LNCaP clone FGC (cell line): ENCODE data around the gene SELENOF.
A peak's percentile ranks its signal among the peaks of the same experiment; 100 is the strongest.

Experiments used
- DNase-seq: peaks from one replicate; pipeline ENCODE4 v3.0.0-alpha.2; 2011; ENCODE audit warnings: low read depth
- H3K4me3 ChIP-seq: 2 replicates; pipeline ENCODE4 v1.5.1; 2011; ENCODE audit warnings: mild to moderate bottlenecking, low read depth, low read length, control low read depth
- TF ChIP-seq, protein P1 (sequence below): IDR thresholded peaks from 2 replicates; pipeline ENCODE4 v1.5.1; 2012; ENCODE audit warnings: mild to moderate bottlenecking; ENCODE audit not compliant: control insufficient read depth, insufficient read depth; ENCODE audit errors: extremely low read depth

SELENOF gene

DNA sequence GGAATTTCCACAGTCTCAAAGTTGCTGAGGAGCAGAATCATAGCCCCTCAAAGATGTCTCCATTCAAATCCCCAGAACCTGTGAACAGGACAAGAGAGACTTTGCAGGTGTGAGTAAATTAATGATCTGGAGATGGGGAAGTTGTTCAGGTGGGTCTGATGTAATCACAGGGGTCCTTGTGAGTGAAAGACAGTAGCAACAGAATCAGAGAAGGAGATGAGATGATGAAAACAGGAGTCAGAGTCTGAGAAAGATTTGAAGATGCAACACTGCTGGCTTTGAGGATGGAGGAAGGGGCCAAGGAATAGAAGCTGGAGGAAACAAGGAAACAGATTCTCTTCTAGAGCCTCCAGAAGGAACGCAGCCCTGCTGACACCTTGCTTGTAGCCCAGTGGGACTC is 81.5 kb downstream of the SELENOF start:
- no peak overlapping the region for H3K4me3 ChIP-seq
- TF ChIP-seq, protein P1, sequence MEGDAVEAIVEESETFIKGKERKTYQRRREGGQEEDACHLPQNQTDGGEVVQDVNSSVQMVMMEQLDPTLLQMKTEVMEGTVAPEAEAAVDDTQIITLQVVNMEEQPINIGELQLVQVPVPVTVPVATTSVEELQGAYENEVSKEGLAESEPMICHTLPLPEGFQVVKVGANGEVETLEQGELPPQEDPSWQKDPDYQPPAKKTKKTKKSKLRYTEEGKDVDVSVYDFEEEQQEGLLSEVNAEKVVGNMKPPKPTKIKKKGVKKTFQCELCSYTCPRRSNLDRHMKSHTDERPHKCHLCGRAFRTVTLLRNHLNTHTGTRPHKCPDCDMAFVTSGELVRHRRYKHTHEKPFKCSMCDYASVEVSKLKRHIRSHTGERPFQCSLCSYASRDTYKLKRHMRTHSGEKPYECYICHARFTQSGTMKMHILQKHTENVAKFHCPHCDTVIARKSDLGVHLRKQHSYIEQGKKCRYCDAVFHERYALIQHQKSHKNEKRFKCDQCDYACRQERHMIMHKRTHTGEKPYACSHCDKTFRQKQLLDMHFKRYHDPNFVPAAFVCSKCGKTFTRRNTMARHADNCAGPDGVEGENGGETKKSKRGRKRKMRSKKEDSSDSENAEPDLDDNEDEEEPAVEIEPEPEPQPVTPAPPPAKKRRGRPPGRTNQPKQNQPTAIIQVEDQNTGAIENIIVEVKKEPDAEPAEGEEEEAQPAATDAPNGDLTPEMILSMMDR: no peak
- no peak for DNase-seq

DNA sequence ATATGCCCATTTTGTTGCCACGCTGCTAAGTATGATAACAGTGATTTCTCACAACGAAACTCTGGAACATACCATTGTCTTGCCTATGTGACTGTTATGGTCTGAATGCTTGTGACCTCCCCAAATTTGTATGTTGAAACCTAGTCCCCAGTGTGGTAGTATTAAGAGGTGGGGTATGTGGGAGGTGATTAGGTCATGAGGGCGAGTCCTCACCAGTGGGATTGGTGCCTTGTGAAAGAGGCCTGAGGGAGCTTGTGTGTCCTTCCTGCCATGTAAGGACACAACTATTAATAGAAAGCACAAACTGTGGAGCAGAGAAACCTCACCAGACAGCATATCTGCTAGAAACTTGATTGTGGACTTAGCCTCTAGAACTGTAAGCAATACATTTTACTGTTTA is 84.6 kb downstream of the SELENOF start:
- TF ChIP-seq, protein P1: no peak
- DNase-seq: no peak
- no peak overlapping the region for H3K4me3 ChIP-seq

DNA sequence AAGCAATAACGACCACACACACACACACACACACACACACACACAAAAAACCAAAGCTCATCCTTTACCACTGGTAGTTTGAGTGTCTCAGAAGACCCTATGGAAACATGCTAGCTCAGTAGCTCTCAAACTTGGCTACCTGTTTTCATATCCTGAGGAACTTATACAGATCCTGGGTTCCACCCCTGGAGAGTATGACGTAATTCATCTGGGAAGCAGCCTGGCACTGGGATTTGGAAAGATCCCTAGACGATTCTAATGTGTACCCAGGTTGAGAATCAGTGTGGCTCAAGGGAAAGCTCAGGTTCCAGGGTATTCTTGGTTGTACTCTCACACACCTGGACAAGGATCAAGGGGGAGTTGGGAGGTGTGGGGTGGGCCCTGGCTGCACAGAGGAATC is 85.9 kb downstream of the SELENOF start:
- TF ChIP-seq, protein P1: no peak
- no peak for DNase-seq
- H3K4me3 ChIP-seq: no peak overlapping the region

DNA sequence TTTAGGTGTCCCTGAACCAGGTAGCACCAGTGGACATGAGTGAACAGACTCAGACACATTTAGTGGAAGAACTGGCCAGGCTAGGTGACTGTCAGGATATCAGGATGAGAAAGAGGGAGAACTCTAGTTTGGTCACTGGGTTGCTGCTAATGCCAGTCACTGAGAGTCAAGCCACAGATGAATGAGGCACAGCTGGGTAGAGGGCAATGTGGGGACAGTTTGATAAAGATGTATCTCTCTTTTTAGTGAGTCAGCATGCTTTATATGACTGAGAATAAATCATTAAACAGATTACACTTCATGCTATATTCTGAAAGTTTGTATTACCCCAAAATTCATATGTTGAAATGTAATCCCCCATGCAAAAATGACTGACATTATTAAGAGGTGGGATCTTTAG is 87.1 kb downstream of the SELENOF start:
- DNase-seq: no peak
- H3K4me3 ChIP-seq: no peak overlapping the region
- TF ChIP-seq, protein P1: no peak

DNA sequence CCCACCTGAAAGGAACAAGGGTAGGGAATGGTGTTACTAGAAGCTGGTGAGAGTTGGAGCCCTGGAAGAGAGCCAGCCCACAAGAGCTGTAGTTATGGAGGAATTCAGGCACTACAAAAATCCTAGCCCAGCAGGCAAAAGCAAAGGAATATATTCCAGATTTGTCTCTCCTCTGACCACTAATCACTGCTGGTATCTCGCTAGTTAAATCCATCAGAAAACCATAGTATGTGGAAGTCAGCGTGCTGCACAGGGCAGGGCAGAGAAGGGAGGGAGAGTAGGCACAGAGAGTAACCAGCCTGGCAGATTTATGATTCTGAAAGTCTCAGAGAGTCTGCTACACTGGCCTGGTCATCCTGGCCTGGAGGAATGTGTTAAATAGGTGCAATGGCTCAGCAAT is 88.6 kb downstream of the SELENOF start:
- no peak overlapping the region for H3K4me3 ChIP-seq
- DNase-seq: no peak
- TF ChIP-seq, protein P1: no peak

DNA sequence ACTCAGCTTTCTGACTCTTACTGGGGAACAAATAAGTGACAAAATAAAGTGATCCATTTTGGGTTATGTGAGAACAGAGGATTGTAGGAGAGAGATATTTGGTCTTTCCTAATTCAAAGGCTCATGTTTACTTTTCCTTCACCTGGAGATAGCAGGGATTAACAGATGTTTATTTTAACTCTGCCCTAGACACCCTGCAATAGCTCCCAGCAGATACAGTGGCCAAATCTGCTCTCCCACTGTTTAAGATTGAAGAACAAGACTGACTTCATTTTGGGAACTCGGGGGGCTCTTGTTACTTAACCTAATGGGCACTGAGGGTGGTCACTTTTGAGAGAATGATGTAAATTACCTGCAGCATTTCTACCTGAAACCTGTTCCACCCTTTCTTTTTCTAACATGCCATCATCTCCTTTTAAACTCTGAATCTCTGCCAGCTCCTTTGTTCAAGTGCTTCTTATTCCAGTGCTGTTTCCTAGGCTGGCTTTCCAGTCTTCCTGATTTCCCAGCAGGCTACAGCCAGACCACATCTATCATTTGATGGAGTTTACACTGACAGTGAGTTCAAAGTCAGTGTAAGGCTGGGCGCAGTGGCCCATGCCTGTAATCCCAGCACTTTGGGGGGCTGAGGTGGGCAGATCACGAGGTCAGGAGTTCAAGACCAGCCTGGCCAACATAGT is 90.0 kb downstream of the SELENOF start:
- TF ChIP-seq, protein P1: no peak
- no peak overlapping the region for H3K4me3 ChIP-seq
- DNase-seq: peak; percentile 13

DNA sequence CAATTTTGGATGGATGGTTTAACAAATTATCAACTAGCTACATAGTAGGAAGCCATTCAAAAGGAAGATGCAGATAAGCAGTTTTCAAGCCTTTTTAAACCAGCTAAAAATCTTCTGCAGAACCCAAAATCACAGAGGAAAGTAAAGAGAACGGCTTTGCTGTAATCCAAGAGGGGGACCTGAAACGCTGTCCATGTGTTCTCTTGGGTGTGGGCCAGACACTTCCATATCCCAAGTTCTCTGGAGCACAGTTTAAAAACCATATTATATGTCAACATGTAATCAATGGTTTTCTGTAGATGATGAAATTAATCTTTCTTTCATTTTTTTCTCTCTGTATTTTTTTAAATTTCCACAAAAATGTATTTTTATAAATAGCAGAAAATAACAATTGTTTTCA is 90.5 kb downstream of the SELENOF start:
- no peak overlapping the region for H3K4me3 ChIP-seq
- no peak for DNase-seq
- TF ChIP-seq, protein P1: no peak
